ENCODE data around the gene RBM17. TPM values are rescaled to one million over a fixed set of nuclear protein-coding genes. Genes with fewer than 3 reads are reported as not detected.
A peak's percentile ranks its signal among the peaks of the same experiment; 100 is the strongest.

RBM17 gene
- total and polyA plus RNA-seq, 10 of the 15 experiments (the other 5 are each of a cell fraction or from before 2014, with no cell fraction given) = 28.4 to 181 (median 83.9) TPM

- TF ChIP-seq BCL3 (IDR thresholded peaks at IDR 0.05; ENCODE audit: borderline replicate concordance, insufficient read depth, low read depth, low read length, poor library complexity, severe bottlenecking) = peak; percentile 71
- no peak for TF ChIP-seq ZBTB33 (IDR thresholded peaks at IDR 0.05)
- TF ChIP-seq MAX (IDR thresholded peaks at IDR 0.05; ENCODE audit: low read depth, low read length) = 0 out of 2 replicates have a peak, but pooled peaks have one; percentile 8
- no peak for TF ChIP-seq KLF5 (IDR thresholded peaks at IDR 0.05; ENCODE audit: partially characterized antibody)
- TF ChIP-seq CTCF (IDR thresholded peaks at IDR 0.05 in 2 of 3, conservative IDR thresholded peaks at IDR 0.05 in 1 of 3; ENCODE audit: control insufficient read depth in 2 of 3, extremely low read depth in 1 of 3, insufficient read depth in 1 of 3, low read depth in 3 of 3, low read length in 3 of 3) = no peak
- TF ChIP-seq HDAC6 (IDR thresholded peaks at IDR 0.05; ENCODE audit: unreplicated experiment) = no peak
- peak; percentile 95 for TF ChIP-seq NFIC (IDR thresholded peaks at IDR 0.05; ENCODE audit: low read depth, low read length)
- no peak for TF ChIP-seq BCLAF1 (IDR thresholded peaks at IDR 0.05)
- TF ChIP-seq ZNF24 (IDR thresholded peaks at IDR 0.05) = no peak
- peak; percentile 86 for TF ChIP-seq ATF7 (IDR thresholded peaks at IDR 0.05; ENCODE audit: low read depth)
- TF ChIP-seq IRF5 (IDR thresholded peaks at IDR 0.05; ENCODE audit: borderline replicate concordance) = no peak
- TF ChIP-seq USF1 (IDR thresholded peaks at IDR 0.05; ENCODE audit: borderline replicate concordance, extremely low read length, insufficient read depth, low read depth, low read length) = no peak
These were observed 52.7 kb downstream of the RBM17 start (continued) for GRCh38 chr10:6141296-6142151.
